Peyer's patch (tissue), 4 donors: ENCODE results near the gene FXYD7. TPM values are rescaled to one million over a fixed set of nuclear protein-coding genes. Genes with fewer than 3 reads are reported as not detected.
"Not testable (repeated sequence)": the region's sequence is repeated elsewhere in the genome, so short reads cannot be mapped to it uniquely, and the experiment has no call there.

ENCODE experiments used
- DNase-seq, 3 donors: peaks; one replicate each; pipeline ENCODE4 v3.0.0-alpha.2; 2017 to 2019
- H3K27ac ChIP-seq, 4 donors: fragments of 200-600 bp; sonication (generic); one replicate each; pipeline ENCODE4 v1.5.1; 2016 to 2019
- H3K27me3 ChIP-seq, 2 donors: fragments of 200-600 bp; sonication (generic); one replicate each; pipeline ENCODE4 v1.5.1; 2019
- H3K36me3 ChIP-seq, 3 donors: fragments of 200-600 bp; sonication (generic); one replicate each; pipeline ENCODE4 v1.5.1; 2016 to 2019
- H3K4me1 ChIP-seq, 4 donors: fragments of 200-600 bp; sonication (generic); one replicate each; pipeline ENCODE4 v1.5.1; 2016 to 2019
- H3K4me3 ChIP-seq, 4 donors: fragments of 200-600 bp; sonication (generic); 1 replicate in 3 of 4; 2 replicates in 1 of 4; pipeline ENCODE4 v1.5.1; 2016 to 2019; ENCODE audit warnings: mild to moderate bottlenecking in 1 of 4
- H3K9me3 ChIP-seq, 4 donors: fragments of 200-600 bp; sonication (generic); one replicate each; pipeline ENCODE4 v1.5.1; 2016 to 2019; ENCODE audit warnings: mild to moderate bottlenecking in 1 of 4
- POLR2A ChIP-seq, 2 donors: fragments of 450-650 bp; IDR thresholded peaks; one replicate each; pipeline ENCODE4 v1.5.1; 2017; ENCODE audit warnings: antibody characterized with exemption in 2 of 2, mild to moderate bottlenecking in 2 of 2, moderate library complexity in 2 of 2
- total RNA-seq, 4 donors: library from RNA; depleted of rRNA; stranded (reverse); fragments of >200 nt; gene quantifications; one replicate each; pipeline ENCODE4 v1.1.0, GENCODE V29; 2016
- TF ChIP-seq, protein P1 (sequence below), 6 experiments: fragments of 450-650 bp in 4 of 6; fragments of 200-600 bp in 2 of 6; sonication (generic) in 1 of 6; IDR thresholded peaks; one replicate each; pipeline ENCODE4 v1.5.1; 2017 to 2019; ENCODE audit warnings: antibody characterized with exemption in 6 of 6, mild to moderate bottlenecking in 3 of 6, moderate library complexity in 1 of 6

The FXYD7 gene
- total RNA-seq, 4 donors from 2014 or later, result not detected

DNA sequence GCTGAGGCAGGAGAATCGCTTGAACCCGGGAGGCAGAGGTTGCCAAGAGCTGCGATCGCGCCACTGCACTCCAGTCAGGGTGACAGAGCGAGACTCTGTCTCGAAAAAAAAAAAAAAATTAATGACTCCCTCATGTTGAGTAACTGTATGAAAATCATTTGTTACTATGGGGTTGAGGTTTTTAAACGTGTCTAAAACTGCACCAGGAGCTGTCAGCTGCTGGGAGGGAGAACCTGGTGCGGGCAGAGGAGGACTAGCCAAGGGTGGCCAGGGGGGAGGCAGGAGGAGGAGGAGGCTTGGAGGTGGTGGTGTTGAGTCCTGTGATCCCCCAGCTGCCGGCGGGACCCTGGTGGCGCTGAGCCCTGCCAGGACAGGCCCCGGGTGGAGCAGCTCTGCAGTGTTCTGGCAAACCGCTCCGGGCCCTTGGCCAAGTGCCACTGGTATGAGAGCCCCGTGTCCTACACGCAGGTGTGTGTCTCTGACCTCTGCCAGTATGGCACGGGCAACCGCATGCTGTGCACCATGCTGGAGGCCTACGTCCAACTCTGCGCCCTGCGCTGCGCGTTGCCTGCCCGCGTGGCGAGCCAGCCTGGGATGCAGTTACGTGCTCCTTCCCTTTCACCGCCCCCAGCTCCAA is 44.5 kb upstream of the FXYD7 start:
- TF ChIP-seq POLR2A (IDR thresholded peaks at IDR 0.05), result no peak
- TF ChIP-seq, protein P1, sequence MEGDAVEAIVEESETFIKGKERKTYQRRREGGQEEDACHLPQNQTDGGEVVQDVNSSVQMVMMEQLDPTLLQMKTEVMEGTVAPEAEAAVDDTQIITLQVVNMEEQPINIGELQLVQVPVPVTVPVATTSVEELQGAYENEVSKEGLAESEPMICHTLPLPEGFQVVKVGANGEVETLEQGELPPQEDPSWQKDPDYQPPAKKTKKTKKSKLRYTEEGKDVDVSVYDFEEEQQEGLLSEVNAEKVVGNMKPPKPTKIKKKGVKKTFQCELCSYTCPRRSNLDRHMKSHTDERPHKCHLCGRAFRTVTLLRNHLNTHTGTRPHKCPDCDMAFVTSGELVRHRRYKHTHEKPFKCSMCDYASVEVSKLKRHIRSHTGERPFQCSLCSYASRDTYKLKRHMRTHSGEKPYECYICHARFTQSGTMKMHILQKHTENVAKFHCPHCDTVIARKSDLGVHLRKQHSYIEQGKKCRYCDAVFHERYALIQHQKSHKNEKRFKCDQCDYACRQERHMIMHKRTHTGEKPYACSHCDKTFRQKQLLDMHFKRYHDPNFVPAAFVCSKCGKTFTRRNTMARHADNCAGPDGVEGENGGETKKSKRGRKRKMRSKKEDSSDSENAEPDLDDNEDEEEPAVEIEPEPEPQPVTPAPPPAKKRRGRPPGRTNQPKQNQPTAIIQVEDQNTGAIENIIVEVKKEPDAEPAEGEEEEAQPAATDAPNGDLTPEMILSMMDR (IDR thresholded peaks at IDR 0.05), result no peak
- H3K9me3 ChIP-seq, result no peaks in the 10 kb centered on the region
- no peak for DNase-seq
- H3K27ac ChIP-seq, result no peak overlapping the region
- no peak overlapping the region for H3K4me3 ChIP-seq
- H3K27me3 ChIP-seq, result no peaks in the 10 kb centered on the region
- no peaks in the 10 kb centered on the region for H3K36me3 ChIP-seq
- H3K4me1 ChIP-seq, result no peaks in the 10 kb centered on the region

DNA sequence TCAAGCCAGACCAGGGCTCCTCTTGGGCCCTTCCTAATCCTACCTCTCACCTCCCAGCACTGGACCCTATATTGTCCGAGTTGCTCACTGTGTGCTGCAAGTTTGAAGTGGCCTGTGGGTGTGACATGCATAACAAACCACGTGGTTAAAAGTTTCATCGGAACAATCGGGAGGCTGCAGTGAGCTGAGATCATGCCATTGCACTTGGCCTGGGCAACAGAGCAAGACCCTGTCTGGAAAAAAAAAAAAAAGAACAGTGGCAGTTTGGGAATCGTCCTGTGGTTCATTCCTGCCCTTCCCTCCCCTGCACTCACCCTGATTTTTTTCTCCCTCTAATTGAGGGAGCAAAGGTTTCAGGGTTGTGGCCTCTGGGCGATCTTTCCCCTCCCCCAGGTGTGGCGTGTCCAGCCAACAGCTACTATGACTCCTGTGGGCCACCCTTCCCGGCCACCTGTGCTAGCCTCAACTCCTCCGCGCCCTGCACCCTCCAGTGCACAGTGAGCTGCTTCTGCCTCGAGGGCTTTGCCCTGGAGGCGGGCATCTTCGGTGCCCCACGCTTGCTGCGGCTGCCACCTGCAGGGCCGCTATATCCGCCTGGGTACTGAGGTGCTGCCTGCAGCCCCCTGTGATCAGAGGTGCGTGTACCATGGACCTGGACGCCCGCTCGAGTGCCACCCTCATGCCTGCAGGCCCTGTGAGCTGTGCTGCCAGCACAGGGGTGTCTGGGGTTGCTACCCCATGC is 43.7 kb upstream of the FXYD7 start:
- no peak for DNase-seq
- Histone ChIP-seq H3K36me3 (no peaks in the 10 kb centered on the region), H3K27me3 (no peaks in the 10 kb centered on the region), H3K4me1 (no peaks in the 10 kb centered on the region), H3K4me3 (no peak overlapping the region), H3K27ac (no peak overlapping the region), H3K9me3 (no peaks in the 10 kb centered on the region)
- TF ChIP-seq, protein P1 (IDR thresholded peaks at IDR 0.05), result no peak
- TF ChIP-seq POLR2A (IDR thresholded peaks at IDR 0.05), result no peak

DNA sequence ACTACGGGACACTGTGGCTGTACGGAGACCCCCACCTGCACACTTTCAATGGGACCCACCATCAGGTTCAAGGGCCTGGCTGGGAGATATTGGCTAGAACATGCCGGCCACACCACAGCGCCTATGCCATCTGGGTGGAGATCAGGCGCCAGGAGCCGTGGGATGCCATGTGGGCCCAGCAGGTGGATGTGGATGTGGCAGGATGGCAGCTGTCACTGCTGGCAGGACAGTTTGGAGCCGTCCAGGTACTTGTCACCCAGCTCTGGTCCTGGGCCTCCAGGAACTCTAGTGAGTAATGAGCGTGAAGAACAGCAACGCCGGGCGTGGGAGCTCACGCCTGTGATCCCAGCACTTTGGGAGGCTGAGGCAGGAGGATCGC is 43.2 kb upstream of the FXYD7 start:
- Histone ChIP-seq H3K4me3 (no peak overlapping the region), H3K27me3 (no peaks in the 10 kb centered on the region), H3K4me1 (no peaks in the 10 kb centered on the region), H3K36me3 (no peaks in the 10 kb centered on the region), H3K27ac (no peak overlapping the region), H3K9me3 (no peaks in the 10 kb centered on the region)
- no peak for DNase-seq
- TF ChIP-seq, protein P1 (IDR thresholded peaks at IDR 0.05), result no peak
- no peak for TF ChIP-seq POLR2A (IDR thresholded peaks at IDR 0.05)

DNA sequence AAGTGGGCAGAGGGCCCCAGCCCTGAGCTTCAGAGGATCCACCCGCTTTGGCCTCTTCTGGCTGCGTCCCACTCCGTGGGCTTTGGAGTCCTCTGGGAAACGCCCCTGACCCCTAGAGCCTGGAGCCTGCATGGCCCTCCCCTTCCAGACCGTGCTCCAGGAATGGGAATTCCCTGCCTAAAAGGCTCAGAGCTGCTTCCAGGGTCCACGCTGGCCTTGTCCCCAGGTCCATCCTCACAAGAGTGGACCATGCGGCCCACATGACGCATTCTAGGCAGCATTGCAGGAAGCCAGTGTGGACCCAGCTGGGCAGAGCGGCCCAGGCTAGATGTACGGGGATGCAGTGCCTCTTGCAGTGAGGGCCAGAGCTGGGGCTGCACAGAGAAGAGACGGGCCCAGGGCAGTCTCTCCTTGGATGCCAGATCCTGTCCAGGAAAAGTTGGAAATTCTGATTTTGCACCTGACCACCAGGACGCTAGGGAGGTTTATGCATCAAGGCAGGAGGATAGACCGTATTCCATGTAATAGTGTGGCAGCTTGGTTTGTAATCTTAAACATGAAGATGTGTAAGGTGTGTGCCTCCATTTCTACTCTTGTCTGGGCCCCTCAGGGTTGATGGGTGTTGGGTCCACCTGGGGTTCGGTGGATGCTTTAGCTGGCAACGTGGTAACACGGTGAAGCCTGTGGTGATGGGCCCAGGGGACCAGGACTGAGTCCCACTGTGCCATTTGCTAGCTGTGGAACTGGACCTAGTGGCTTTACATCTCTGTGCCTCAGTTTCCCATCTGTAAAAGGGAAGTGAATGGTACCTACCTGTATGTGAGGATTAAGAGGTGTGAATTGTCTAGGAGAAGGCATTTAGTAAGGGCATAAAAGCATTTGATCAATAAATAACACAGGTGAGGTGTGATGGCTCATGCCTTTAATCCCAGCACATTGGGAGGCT is 42.2 kb upstream of the FXYD7 start:
- Histone ChIP-seq H3K4me1 (no peaks in the 10 kb centered on the region), H3K36me3 (no peaks in the 10 kb centered on the region), H3K4me3 (no peak overlapping the region), H3K9me3 (no peaks in the 10 kb centered on the region), H3K27me3 (no peaks in the 10 kb centered on the region), H3K27ac (no peak overlapping the region)
- no peak for DNase-seq
- TF ChIP-seq, protein P1 (IDR thresholded peaks at IDR 0.05), result no peak

DNA sequence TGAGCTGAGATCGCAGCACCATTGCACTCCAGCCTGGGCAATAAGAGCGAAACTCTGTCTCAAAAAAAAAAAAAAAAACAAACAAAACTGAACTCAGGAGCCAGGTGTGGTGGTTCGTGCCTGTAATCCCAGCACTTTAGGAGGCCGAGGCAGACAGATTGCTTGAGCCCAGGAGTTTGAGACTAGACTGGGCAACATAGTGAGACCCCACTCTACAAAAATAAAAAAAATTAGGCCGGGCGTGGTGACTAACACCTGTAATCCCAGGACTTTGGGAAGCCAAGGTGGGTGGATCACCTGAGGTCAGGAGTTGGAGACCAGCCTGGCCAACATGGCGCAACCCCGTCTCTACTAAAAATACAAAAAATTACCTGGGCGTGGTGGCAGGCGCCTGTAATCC is 41.1 kb upstream of the FXYD7 start:
- not testable (repeated sequence) for DNase-seq, H3K27me3 ChIP-seq, H3K9me3 ChIP-seq, H3K27ac ChIP-seq, H3K4me3 ChIP-seq, H3K36me3 ChIP-seq, H3K4me1 ChIP-seq

DNA sequence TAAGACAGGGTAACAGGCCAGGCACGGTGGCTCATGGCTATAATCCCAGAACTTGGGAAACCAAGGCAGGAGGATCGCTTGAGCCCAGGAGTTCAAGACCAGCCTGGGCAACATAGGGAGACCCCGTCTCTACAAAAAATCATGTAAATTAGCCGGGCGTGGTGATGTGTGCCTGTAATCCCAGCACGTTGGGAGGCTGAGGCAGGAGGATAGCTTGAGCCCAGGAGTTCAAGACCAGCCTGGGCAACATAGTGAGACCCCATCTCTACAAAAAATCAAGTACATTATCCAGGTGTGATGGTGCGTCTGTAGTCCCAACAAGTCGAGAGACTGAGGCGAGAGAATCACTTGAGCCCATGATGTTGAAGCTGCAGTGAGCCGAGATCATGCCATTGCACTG is 39.4 kb upstream of the FXYD7 start:
- DNase-seq, H3K36me3 ChIP-seq, H3K4me3 ChIP-seq, H3K4me1 ChIP-seq, H3K27ac ChIP-seq, H3K27me3 ChIP-seq, H3K9me3 ChIP-seq: not testable (repeated sequence)
